GM18873 (cell line): Measurements from ENCODE around the gene ACTR6.
"Not testable (repeated sequence)": the region's sequence is repeated elsewhere in the genome, so short reads cannot be mapped to it uniquely, and the experiment has no call there.

Experiments
- ATAC-seq: cut with Tn5 transposase; IDR thresholded peaks from one replicate; pipeline ENCODE4 v1.9.1; 2021; ENCODE audit warnings: mild to moderate bottlenecking, moderate library complexity, moderate number of reproducible peaks; ENCODE audit not compliant: unreplicated experiment, low FRiP score

ACTR6 gene

DNA sequence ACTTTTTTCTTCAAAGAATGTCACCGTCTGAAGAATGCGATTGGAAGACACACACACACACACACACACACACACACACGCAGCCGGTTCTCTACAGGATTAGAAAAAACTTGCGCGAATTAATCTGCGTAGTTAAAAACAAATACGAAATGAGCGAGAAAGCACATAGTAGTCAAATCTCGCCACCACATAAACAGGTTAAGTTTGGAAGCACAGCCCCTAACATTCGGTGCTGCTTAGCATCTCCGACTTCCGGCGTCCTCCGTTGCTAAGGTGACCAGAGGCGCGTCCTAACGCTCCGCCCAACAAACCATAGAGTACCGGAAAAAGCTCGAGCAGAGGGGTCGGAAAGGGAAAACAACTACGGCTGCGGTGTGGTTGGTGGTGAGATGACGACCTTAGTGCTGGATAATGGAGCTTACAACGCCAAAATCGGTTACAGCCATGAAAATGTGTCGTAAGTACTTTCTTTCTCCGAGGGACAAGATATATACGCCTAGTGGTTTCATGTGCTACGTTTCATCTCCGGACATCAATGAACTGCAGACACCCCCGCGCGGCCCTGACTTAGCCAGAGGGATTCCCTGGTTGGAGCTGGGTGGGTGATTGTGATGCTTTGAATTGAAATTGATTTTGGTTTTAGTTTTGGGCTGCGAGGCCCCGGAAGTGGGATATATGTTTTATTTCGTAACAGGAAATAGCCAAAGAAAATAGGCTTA lies at the start of gene ACTR6:
Gene ACTR6, plus strand, starts transcription at position 353 of the 719 bp plus-strand sequence. Its CDS starts 37 bp downstream, at position 390.
- peak; percentile 92 for ATAC-seq

DNA sequence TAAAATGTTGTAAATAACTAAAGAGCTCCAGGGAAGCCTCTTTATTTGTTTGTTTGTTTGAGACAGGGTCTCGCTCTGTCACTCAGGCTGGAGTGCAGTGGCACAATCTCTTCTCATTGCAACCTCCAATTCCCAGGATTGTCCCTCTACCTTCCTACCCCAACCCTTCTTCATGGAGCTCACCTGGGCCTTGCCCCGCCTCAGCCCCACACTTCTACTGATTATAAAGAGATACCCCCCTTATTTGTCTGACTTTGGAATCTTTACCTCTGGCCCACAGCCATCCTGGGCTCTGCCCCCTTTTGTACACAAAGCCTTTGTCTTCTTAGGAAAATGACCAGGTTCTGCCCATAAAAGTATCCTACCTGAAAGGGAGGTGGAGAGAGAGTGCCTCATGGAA lies 48.8 kb upstream of the ACTR6 start:
- no peak for ATAC-seq

DNA sequence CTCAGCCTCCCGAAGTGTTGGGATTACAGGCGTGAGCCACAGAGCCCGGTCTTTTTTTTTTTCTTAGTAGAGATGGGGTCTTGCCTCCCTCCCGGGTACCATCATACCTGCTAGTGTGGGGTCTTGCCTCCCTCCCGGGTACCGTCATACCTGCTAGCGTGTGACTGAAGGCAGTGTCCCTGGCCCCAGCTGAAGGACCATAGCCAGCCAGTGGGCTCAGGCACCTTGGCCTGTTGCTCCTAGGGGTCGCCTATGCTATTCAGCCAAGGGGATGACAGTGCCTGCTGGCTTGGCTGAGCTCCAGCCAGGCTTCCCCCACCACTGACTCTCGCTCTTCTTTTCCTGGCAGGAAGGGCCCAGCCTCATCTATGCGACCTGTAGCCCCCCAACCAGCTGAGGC lies 47.5 kb upstream of the ACTR6 start:
- no peak for ATAC-seq

GRCh38 chr12:100154474-100155247 lies 46.0 kb upstream of the ACTR6 start:
- ATAC-seq, result peak; percentile 58

DNA sequence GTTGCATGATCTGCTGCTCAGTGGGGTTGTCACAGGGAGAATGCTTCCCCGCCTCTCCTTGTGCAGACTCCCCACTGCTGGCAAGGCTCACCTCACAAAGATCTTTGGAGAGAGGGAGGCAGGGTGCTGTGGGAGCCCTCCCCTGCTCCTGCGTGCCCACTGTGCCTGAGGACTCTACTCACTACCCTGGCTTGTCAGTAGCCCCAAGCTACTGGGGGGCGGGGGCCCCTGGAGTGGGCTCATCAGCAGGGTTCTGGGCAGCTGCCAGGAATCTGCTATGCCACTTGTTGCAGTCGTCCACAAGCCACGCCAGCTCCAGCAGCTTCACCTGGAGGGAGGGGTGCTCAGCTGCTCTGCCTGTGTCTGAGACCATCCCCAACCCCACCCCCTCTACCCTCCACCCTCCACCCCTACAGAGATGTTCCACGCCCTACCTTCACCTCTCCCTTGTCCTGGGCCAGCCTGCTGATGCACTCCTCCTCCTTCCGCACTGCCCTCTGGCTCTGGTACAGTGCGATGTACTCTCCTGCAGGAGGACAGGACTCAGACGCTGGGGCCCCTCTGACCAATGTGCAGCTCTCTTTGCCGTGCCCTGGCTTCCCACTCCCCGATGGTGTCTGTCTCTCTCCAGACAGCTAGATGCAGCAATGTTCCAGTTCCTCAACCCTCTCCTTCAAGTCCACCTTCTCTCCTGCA lies 43.7 kb upstream of the ACTR6 start:
- no peak for ATAC-seq

DNA sequence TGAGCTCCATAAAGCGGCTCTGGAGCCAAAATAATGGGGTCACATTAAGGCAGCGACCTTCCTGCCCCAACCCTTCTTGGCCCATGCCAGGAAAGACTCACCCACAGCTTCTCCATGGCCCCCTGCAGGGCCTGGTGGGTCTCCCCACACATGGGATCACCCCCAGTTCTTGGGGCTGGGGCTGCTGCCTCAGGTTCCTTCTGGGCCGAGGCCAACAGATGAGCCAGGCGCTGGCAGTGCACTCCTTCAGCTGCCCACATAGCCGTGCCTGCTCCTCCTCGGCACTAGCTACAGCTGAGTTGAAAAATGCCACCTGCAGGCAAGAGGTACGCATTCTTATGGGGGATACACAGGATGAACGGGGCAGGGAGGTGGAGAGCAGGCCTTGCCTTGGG lies 43.2 kb upstream of the ACTR6 start:
- ATAC-seq, result no peak

DNA sequence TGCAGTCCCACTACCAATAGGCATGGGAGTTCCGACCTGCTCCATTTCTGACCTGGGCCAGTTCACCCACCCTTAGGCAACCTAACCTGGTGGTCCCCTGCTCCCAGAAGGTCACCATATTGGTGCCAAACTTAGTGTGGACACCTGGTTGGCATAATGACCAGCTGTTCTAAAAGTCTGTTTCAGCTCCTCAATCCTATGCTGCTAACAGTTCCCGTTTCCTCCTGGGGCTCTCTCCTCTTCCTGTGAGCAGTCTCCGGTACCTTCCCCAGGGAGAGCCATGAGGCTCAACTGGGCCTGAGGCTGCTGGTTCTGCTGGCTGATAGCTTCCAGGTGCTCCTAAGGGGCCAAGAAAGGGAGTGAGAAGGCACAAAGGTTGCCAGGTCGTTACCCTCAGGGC lies 42.1 kb upstream of the ACTR6 start:
- no peak for ATAC-seq

GRCh38 chr12:100159391-100160104 lies 41.1 kb upstream of the ACTR6 start:
- no peak for ATAC-seq

DNA sequence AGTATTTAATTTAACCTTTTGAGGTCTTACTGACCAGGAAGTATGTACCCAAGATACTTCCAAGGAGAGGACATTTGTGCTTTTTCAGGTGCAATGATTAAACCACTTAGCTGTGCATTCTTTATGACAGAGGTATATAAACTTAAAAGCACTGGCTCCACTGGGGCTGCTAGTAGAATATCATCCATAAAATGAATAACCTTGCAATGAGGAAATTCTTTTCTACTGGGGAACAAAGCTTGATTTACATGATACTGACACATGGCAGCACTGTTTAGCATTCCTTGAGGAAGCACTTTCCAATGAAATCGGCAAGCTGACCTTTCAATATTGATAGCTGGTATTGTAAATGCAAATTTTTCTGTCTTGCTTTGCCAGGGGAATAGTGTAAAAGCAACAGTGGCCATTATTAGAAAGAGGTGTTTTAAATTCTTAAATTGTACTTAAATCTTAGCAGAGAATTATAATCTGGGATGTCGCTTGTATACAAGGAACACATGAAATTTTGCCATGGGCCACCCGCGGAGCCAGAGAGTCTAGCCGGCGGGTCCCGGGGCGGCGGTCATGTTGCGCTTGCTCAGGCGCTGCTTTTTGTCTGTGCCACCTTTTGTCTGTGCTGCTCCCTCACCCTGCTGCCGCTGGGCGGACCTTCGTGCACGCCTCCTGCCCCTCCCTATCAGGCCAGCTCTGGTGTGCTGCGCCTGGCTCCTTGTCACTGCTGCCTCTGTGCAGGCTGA lies 37.0 kb upstream of the ACTR6 start:
- peak; percentile 95 for ATAC-seq

DNA sequence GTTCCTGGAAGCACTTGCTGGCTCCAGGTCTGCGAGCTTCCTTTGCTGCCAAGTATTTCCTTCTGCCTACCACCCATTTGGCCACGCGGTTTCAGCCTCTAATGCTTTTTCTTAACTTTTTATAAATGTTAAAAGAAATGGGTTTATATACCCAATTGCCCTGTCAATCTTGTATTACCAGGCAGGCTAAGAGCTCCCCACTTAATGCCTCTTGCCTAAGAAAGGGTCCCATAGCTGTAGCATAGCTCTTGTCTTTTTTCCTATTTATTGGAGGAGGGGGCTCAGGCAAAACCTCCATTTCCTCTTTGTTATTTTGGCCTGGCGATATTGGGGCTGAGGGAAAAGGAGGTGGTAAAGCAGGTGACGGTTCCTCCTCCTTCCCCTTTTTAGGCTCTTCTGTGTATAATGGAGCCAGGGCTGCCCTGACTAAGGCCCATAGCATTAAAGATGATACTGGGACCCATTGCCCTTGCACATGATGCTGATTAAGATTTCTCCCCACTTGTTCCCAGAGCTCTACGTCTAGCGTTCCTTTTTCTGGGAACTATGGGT lies 36.4 kb upstream of the ACTR6 start:
- no peak for ATAC-seq

- no peak for ATAC-seq
Observed at GRCh38 chr12:100165356-100165755, 35.3 kb upstream of the ACTR6 start.

GRCh38 chr12:100166232-100166631 lies 34.4 kb upstream of the ACTR6 start:
- no peak for ATAC-seq

DNA sequence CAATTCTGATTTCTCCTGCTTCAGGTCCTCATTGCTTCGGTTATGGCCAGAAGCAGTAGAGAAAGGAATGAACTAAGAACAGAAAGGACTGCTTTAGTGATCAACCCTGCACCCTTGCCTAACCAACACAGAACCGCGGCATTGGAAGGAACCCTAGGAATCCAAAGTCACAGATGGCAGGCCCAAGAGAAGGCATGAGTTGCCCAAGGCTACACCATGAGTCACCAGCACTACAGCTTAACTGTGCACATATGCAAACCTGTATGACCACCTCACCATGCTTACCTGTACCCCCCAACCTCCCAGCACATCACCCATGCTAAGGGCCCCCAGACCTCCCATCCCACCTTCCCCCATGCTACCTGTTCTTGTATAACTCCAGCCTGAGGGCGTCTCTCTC lies 32.1 kb upstream of the ACTR6 start:
- ATAC-seq, result no peak

DNA sequence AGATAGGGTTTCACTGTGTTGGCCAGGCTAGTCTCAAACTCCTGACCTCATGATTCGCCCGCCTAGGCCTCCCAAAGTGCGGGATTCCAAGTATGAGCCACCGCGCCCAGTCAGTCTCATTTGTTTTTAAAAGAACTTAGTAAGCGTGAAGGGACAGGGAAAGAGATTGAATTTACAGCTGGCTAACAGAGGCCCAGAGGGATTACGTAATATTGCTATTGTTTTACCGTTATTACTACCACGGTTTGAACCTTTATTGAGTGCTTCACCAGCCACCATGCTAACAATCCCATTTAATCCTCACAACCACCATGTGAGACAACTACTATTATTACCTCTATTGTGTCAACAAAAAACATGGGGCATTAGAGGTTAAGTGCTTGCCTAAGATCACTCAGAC lies 31.3 kb upstream of the ACTR6 start:
- ATAC-seq, result no peak

DNA sequence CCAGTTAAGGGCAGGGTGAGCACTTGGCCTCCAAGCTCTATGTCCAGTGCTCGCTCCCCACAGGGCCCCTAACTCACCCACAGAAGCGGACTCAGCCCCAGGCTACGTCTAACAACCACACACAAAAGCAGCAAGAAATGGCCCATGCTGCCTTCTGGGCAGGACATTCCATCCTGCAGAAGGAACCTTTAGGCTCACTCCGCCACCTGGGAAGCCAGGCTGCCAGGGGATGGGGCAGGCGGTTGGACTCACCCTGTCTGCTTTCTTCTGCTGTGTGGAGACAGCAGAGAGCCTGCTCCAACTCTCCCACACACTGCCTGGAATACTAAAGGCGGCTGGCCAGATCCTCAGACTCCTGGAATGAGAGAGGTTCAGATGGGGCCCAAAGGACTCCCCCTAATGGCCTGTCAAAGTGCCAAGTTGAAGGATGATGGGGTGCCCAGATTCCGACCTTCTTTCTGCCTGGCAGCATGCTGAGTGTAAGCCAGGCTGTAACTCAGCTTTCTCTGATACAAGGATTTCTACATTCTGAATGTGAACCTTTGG lies 30.2 kb upstream of the ACTR6 start:
- ATAC-seq, result no peak

GRCh38 chr12:100171248-100171647 lies 29.4 kb upstream of the ACTR6 start:
- ATAC-seq, result no peak

DNA sequence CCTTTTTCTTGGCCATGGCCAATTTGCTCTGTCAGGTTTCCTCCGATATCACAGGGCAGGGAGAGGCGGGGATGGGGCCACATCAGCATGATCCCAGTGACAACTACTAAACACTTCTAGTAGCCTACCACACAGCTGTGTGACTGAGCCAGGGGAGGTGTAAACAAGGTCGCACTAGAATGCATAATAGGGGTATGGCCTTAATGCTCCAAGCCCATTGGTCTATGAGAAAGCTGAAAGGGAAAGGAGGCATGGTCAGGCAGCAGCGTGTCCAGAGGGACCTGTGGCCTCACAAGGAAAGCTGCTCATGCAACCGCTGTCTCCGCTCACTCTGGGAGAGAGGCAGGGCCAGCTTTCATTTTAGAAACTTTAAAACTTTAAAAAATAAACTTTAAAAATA lies 27.5 kb upstream of the ACTR6 start:
- no peak for ATAC-seq

- ATAC-seq, result no peak
Observed at GRCh38 chr12:100174495-100174894, 26.1 kb upstream of the ACTR6 start.

- ATAC-seq, result not testable (repeated sequence)
Observed at GRCh38 chr12:100176493-100176892, 24.1 kb upstream of the ACTR6 start.
